Astrocyte of the cerebellum (primary cell): ENCODE measurements around the gene HSD3B1.
"Not testable (repeated sequence)": the region's sequence is repeated elsewhere in the genome, so short reads cannot be mapped to it uniquely, and the experiment has no call there.

Source experiments
- DNase-seq: peaks from one replicate; pipeline ENCODE4 v3.0.0-alpha.2; 2011; ENCODE audit warnings: low read depth
- H3K4me3 ChIP-seq: 2 replicates; pipeline ENCODE4 v1.5.1; 2011; ENCODE audit warnings: mild to moderate bottlenecking, low read depth, low read length, moderate library complexity
- in situ Hi-C: cut with HindIII; loops from 2 replicates; pipeline ENCODE4 v1.10.0; 2017; ENCODE audit warnings: low sequenced_read_pairs
- TF ChIP-seq, protein P1 (sequence below): IDR thresholded peaks from 2 replicates; pipeline ENCODE4 v1.5.1; 2012; ENCODE audit warnings: low read length, low read depth, moderate library complexity, mild to moderate bottlenecking; ENCODE audit errors: missing control alignments

The HSD3B1 gene

DNA sequence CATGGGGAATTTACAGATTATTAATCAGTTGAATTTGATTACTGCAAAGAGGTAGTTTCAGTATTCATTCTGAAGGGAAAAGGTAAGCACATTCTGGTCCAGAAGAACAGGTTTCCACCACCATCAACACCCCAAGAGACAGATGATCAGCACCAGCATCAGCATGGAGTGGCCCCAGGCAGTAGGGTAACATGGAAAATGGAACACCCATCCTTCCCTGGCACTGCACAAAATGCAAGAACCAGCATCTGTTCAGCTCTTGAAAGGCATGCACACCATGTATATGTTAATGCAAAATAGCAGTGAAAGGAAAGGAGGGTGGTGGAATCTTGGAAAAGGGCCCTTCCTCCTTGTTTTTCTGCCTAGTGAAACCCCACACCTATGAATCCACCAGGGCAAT, 9.2 kb downstream of the HSD3B1 start:
- TF ChIP-seq, protein P1, sequence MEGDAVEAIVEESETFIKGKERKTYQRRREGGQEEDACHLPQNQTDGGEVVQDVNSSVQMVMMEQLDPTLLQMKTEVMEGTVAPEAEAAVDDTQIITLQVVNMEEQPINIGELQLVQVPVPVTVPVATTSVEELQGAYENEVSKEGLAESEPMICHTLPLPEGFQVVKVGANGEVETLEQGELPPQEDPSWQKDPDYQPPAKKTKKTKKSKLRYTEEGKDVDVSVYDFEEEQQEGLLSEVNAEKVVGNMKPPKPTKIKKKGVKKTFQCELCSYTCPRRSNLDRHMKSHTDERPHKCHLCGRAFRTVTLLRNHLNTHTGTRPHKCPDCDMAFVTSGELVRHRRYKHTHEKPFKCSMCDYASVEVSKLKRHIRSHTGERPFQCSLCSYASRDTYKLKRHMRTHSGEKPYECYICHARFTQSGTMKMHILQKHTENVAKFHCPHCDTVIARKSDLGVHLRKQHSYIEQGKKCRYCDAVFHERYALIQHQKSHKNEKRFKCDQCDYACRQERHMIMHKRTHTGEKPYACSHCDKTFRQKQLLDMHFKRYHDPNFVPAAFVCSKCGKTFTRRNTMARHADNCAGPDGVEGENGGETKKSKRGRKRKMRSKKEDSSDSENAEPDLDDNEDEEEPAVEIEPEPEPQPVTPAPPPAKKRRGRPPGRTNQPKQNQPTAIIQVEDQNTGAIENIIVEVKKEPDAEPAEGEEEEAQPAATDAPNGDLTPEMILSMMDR: no peak
- in situ Hi-C loops: no loop called here
- no peak for DNase-seq
- H3K4me3 ChIP-seq: no peak overlapping the region

DNA sequence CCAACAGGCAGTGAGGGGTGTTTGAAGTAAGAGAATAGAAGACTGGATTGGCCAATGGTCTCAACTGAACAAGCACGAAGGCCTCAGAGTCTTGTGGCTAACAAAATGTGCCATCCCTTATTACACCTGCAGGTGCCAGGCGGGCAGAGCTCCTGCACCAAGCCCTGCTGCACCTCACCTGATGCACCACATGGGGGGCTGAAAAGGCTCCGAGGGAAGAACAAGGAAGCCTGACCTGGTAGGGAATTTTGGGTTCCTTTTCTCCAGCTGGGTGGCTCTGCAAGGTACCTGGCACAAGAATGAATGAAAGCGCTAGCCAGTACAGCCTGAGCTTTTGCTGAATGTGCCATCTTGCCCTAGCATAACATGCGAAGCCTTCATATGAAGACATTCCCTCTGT, 9.7 kb downstream of the HSD3B1 start:
- TF ChIP-seq, protein P1: no peak
- H3K4me3 ChIP-seq: no peak overlapping the region
- no peak for DNase-seq
- in situ Hi-C loops: no loop called here

DNA sequence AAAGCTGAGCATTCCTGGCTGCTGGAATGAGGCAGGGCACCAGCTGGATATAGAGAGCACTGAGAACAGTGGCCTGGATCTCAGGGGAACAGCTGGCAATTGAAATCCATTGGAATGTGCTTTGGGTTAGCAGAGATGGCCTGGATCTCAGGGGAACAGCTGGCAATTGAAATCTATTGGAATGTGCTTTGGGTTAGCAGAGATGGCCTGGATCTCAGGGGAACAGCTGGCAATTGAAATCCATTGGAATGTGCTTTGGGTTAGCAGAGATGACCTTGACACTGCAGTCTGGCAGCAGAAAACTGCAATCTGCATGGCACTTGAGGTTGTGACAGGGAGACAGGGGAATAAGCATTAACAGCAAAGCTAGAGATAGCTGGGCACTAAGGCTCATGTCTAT, 10.7 kb downstream of the HSD3B1 start:
- in situ Hi-C loops: not testable (repeated sequence)

DNA sequence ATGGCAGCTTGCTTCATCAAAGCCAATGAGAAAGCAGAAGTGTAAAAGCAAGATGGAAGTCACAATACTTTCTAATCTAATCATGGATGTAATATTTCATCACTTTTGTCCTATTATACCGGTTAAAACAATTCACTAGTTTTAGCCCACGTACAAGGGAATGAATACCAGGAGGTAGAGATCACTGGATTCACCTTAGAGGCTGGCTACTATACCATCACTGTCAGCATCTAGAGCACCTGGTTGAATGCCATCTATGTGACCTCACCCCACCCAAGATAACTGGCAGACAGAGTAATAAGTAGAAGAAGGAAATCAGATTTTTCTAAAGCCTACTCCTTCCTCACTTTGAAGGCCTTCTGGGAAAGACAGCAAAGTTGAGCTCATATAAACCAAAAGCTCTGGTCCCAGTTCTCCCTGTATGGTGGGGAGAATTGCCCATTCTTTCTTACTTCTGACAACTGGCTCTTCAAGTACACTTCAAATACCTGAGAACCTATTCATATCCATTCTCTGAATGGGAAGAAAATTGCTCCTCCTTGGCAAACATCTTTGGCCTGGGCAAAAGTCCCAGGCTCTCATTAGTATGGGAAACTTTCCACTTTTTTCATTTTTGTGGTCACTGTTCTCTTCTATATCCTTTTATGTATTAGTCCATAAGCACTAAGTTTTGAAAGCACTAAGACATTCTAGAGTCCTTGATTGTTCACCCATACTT, 24.8 kb downstream of the HSD3B1 start:
- no peak overlapping the region for H3K4me3 ChIP-seq
- in situ Hi-C loops: no loop called here
- TF ChIP-seq, protein P1: no peak
- no peak for DNase-seq

More for the DNA sequence above, 10.7 kb downstream of the HSD3B1 start:
- DNase-seq, H3K4me3 ChIP-seq: not testable (repeated sequence)

DNA sequence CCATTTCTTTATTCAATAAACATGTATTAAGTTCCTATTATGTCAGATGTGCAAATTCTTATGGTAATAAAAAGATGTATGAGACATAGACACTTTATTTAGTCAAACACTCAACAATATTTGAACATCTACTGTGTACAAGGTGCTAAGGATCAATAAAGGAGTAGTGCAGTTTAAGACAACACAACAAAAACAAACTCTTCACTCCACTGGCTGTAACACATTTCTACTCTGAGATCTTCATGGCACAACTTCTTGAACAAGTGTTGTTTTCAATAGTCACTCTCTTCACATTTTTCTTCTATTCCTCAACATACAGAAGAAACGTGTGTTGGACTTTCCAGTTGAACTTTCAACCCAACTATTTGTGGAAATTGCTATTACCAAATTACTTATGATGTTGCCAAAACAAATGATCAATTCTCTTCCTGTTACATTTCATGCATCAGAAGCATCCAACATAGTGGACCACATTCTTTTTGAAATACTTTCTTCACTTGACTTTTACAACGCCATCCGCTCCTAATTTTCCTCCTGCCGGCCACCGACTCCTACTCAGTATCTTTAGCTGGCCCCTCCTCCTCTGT, 25.4 kb downstream of the HSD3B1 start:
- DNase-seq: no peak
- TF ChIP-seq, protein P1: no peak
- in situ Hi-C loops: no loop called here
- no peak overlapping the region for H3K4me3 ChIP-seq

DNA sequence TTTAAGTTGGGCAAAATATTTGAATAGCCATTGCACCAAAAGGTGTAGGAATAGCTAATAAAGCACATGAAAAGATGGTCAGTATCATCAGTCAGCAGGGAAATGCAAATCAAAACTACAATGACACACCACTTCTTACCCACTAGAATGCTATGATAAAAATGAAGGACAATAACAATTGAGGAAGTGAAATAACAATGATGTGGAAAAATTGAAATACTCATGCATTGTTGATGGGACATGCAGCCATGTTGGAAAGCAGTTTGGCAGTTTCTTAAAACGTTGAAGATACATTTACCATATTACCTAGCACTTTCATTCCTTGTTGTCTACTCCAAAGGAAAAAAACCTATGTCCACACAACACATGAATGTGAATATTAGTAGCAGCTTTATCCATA, 28.4 kb downstream of the HSD3B1 start:
- DNase-seq: no peak
- TF ChIP-seq, protein P1: no peak
- in situ Hi-C loops: no loop called here
- no peak overlapping the region for H3K4me3 ChIP-seq

DNA sequence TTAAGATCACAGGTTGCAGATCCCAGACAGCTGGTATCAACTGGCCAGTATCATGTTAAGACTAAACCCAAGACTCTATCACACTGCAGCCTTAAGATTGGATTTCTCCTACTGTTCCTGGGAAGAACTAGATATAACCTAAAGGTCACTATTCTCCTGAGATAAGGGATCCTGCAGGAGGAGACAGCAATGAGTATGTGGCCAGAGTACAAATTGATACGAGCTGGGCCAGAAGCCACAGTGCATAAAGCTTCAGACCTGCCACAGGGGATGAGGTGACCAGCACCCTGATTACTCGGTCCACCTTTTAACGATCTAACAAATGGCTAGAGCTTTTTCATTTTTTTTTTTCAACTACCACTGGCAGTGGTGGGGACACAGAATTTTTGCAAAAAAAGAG, 31.0 kb downstream of the HSD3B1 start:
- DNase-seq: no peak
- no peak overlapping the region for H3K4me3 ChIP-seq
- TF ChIP-seq, protein P1: no peak
- in situ Hi-C loops: no loop called here
